NCI-H446 (cell line): Measurements from ENCODE around the gene OAS2.

Experiments used
- DNase-seq, 2 experiments: peaks; one replicate each; lab custom pipeline; 2025; lab: John Stamatoyannopoulos, UW

The OAS2 gene

DNA sequence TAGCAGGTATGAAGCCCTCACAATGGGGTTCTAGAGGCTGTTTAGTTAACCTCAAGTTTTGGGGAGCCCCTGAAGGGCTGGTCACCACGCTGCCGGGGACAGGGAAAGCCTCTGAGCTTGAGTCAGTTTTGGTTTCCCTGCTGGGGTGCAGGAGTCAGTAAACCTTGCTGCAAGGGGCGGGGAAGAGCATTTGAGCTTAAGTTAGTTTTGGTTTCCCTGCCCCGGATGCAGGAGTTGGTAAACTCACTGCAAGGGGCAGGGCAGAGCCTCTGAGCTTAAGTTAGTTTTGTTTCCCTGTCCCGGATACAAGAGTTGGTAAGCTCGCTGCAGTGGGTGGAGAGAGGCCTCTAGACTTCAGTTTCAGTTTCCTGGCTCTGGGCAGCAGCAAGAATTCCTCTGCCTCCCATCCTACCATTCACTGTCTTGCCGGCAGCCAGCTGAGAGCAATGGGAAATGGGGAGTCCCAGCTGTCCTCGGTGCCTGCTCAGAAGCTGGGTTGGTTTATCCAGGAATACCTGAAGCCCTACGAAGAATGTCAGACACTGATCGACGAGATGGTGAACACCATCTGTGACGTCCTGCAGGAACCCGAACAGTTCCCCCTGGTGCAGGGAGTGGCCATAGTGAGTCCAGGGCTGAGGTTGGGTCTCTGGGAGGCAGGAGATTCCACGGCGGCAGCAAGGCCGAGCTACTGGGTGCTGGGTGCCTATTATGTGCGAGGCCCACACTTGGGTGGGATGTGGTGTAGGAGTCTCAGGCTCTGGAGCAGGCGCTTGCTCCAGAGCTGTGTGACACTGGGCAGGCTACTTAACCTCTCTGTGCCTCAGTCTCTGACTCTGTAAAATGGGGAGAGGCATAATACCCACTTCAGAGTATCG lies at the start of gene OAS2:
OAS2 (plus strand) TSS at position 357 of the 878 bp plus-strand sequence; CDS start at position 447, 90 bp downstream.
- DNase-seq = no peak

- no peak for DNase-seq
Observed at GRCh38 chr12:112928978-112929377, 49.3 kb upstream of the OAS2 start.

GRCh38 chr12:112929715-112930114 lies 48.6 kb upstream of the OAS2 start:
- DNase-seq = no peak

DNA sequence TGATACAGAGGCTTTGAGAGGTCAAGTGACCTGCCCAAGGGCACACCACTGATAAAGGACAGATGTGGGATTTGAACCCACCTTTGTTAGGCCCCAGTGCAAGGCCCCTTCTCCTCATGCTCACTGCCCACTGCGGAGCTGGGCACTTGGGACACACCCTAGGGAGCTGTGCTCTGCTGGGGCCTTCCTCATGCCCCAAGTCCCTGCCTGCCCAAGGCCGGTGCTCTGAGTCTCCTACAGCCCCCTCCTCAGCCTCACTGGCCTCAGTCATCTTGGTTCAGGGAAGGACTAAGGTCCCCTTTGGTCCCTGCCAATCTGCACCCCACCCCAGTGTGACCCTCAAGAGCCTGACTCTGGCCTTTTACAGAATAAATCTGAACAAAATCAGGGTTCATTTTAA lies 48.0 kb upstream of the OAS2 start:
- DNase-seq = no peak

- DNase-seq = no peak
Observed at GRCh38 chr12:112932485-112933128, 45.7 kb upstream of the OAS2 start.

DNA sequence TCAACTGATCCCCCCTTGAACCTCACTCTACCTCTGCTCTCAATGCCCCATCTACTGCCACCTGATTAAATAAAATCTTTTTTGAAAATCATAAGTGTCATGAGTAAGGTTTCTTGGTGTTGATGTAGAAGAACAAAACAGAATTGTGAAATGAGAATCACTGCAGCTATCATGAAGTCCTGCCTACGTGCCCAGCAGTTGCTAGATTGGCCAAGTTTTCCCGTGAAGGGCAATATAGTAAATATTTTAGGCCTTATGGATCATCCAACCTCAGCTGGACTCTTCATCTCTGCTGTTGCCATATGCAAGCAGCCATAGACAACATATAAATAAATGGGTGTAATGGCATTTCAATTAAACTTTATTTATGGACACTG lies 45.2 kb upstream of the OAS2 start:
- no peak for DNase-seq

DNA sequence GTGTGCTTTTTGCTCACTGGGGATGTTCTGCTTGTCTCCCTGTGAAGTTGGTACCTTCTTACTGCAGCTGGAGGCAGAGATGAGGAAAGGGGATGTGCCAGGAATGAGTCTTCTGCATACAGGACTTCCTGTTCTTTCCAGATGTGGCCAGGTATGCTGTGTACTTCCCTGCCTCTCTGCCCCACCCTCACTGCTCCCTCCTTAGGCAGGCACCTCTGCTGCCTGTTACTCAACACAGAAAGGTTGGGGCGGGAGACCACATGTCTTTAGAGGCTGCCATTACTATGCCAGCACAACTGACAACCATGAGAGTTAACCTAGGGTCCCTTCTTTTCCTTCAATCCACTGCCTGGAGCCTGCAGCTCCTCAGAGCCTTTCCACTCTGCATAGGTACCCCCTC lies 42.1 kb upstream of the OAS2 start:
- DNase-seq = no peak

DNA sequence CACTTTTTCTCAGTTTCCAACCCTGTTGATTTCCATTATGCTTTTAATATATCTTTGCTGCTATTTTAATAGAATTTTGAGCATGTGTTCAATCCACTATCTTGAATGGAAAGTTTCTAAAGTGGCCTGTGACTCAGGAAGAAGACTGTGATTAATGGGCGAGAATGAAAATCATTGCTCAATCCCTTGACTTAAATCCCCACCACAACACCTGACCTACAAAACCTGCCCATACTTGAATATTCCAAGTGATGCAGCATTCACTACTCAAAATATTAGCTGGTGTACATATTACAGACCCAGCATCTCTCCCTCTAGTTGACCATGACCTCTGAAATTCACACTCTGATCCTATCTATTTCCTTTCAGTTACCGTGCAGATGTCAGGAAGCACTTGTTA lies 41.4 kb upstream of the OAS2 start:
- no peak for DNase-seq

DNA sequence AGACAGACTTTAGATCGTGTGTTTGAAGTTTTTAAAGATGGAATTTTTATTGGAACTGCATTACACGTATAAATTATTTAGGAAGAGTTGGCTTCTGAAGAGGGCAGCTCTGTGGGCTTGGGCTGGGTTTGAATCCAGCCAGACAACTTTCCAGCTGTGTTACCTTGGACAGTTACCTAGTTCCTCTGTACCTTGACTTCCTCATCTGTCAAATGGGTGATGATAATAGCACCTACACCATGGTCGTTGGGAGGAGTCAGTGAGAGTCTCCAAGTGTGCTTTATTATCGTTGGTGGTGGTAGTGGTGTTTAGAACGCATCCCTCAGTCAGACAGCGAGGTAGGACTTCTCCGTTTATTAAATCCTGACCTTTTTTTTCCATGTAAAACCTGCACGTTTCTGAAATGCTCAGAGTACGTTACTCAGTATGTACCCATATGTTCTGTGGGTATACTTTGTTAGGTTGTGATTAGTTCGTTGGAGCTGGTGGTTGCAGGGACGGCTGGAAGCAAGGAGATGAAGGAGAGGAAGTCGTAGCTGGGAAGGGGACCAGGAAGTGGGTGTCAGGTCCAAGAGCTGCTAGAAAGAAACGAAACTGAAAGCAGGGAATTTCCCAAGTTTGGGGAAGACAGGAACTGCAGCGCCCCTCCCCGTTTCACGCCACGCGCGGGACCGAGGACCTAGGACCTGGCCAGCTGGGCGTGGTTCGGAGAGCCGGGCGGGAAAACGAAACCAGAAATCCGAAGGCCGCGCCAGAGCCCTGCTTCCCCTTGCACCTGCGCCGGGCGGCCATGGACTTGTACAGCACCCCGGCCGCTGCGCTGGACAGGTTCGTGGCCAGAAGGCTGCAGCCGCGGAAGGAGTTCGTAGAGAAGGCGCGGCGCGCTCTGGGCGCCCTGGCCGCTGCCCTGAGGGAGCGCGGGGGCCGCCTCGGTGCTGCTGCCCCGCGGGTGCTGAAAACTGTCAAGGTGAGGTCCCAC lies 40.3 kb upstream of the OAS2 start, which contains the start of gene OAS3:
OAS3 (plus strand) TSS at position 734 of the 979 bp plus-strand sequence; CDS start at position 791, 57 bp downstream.
- DNase-seq = no peak

DNA sequence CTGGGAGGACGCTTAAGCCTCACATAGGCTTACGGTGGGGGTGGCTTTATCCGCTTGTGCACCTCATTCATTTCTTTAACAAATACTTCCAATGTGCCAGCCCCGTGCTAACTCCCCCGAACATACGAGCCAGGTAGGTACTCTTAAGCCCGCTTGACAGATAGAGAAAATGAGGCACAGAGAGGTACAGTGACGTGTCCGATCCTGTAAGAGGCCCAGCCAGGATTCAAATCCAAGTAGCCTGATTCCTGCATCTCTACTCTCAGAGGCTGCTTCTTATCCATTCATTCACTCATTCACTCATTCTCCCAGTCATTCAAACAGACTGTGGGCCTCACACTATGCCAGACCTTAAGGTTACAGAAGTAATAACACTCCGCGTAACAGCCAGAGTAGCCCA lies 39.6 kb upstream of the OAS2 start:
- no peak for DNase-seq

GRCh38 chr12:112939761-112940381 lies 38.4 kb upstream of the OAS2 start:
- DNase-seq = no peak

DNA sequence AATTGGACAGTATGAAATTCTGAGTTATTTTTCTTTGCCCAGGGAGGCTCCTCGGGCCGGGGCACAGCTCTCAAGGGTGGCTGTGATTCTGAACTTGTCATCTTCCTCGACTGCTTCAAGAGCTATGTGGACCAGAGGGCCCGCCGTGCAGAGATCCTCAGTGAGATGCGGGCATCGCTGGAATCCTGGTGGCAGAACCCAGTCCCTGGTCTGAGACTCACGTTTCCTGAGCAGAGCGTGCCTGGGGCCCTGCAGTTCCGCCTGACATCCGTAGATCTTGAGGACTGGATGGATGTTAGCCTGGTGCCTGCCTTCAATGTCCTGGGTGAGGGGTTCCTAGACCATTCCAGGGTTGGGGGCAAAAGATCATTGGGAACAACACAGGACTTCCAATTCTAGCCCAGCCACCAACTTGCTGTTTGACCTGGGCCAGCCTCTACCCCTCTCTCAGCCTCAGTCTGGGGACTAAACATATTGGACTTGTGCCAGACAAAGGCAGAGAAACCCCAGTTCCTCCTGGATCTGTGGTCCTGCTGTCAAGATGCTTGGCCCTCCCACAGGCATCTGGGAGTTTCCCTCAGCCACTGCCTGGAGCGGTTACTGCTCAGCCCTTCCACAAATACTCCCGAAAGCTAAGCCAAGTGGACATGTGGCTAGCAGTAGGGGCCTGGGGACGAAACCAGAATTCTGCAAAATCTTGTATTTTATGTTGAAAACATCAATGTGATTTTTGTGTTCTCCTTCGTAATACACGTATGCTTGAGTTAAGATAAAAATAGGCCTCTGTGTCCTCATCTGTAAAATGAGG lies 36.6 kb upstream of the OAS2 start:
- peak in 1 of 2 experiments; percentile 28 for DNase-seq

DNA sequence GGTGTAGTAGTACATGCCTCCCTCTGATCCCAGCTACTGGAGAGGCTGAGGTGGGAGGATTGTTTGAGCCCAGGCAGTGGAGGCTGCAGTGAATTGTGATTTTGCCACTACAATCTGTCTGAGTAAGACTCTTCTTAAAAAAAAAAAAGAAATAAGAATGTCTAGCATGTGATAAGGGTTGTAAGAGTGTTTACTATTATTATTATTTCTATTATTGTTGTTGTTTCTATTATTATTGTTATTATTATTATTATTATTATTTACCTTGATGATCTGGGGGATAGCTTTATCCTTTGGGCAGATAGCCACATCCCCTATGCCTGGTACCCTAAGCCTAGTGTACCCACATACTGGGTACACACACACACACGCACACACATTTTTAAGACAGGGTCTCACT lies 35.7 kb upstream of the OAS2 start:
- DNase-seq = no peak

- no peak for DNase-seq
Observed at GRCh38 chr12:112944024-112944690, 34.2 kb upstream of the OAS2 start.

DNA sequence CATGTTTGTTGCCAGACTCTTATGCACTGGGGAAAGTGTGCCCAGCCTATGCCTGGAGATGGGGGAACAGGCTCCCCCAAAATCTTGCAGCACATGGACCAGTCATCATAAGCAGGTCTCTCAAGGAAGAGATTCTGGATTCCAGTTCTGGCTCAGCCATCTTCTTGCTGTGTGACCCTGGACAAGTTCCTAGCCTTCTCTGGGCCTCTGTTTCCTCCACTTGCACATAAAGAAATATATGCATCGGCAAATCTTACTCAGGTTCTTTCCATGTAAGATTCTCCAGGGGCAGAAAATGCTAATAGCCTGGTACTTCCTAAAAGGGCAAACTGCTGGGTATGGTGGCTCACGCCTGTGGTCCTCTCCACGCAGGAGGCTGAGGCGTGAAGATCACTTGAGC lies 32.8 kb upstream of the OAS2 start:
- DNase-seq = no peak

GRCh38 chr12:112946236-112947000 lies 31.9 kb upstream of the OAS2 start:
- peak; percentile 1 to 53 for DNase-seq

GRCh38 chr12:112947314-112947713 lies 31.0 kb upstream of the OAS2 start:
- DNase-seq = no peak

DNA sequence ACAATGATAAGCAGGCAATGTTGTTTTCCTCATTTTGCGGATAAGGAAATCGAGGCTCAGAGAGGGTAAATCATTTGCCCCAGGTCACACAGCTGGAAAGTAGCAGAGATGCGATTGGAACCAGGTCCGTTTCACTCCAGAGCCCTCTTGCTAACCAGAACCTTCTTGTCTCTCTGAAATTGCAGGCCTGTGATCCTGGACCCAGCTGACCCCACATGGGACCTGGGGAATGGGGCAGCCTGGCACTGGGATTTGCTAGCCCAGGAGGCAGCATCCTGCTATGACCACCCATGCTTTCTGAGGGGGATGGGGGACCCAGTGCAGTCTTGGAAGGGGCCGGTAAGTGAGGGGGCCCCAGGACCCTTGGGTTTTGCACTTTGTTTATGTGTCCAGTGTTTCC lies 30.6 kb upstream of the OAS2 start:
- no peak for DNase-seq

DNA sequence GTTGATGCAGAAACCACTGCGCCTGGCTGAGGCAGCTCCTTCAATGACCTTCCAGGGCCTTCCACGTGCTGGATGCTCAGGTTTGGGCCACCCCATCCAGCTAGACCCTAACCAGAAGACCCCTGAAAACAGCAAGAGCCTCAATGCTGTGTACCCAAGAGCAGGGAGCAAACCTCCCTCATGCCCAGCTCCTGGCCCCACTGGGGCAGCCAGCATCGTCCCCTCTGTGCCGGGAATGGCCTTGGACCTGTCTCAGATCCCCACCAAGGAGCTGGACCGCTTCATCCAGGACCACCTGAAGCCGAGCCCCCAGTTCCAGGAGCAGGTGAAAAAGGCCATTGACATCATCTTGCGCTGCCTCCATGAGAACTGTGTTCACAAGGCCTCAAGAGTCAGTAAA lies 29.5 kb upstream of the OAS2 start:
- DNase-seq = no peak

DNA sequence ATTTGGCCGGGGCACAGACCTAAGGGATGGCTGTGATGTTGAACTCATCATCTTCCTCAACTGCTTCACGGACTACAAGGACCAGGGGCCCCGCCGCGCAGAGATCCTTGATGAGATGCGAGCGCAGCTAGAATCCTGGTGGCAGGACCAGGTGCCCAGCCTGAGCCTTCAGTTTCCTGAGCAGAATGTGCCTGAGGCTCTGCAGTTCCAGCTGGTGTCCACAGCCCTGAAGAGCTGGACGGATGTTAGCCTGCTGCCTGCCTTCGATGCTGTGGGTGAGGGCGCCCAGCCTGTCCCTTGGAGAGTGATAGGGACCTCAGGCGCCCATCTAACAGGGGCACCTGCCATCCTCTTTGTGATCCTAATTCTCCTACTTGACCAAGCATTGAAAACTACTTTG lies 27.6 kb upstream of the OAS2 start:
- DNase-seq = no peak
